Measurements from ENCODE around the gene UGGT2. TPM values are rescaled to one million over a fixed set of nuclear protein-coding genes. Genes with fewer than 3 reads are reported as not detected.

Gene UGGT2
- total RNA-seq, 2 donors from 2014 or later, result 37.2 to 40.9 TPM

GRCh38 chr13:96093296-96094006 is 40.2 kb upstream of the UGGT2 start:
- H3K4me1 Mint-ChIP-seq, result peaks cover 6% of the 10 kb centered on the region
- Histone ChIP-seq H3K9me3 (ENCODE audit: control insufficient read depth, low read length) (no peaks in the 10 kb centered on the region), H3K9ac (ENCODE audit: extremely low read depth, low read length, poor library complexity, severe bottlenecking) (no peak overlapping the region), H3K4me3 (ENCODE audit: low read length) (no peak overlapping the region), H3K27ac (ENCODE audit: low read depth, low read length) (no peak overlapping the region), H3K27me3 (ENCODE audit: control insufficient read depth, insufficient read depth, low read length, poor library complexity, severe bottlenecking) (peaks cover 67% of the 10 kb centered on the region), H3K4me1 (ENCODE audit: control insufficient read depth, insufficient read depth, low read length) (peaks cover 6% of the 10 kb centered on the region), H3K36me3 (ENCODE audit: control insufficient read depth, insufficient read depth, low read length) (no peaks in the 10 kb centered on the region)
- no peak overlapping the region for H3K27ac Mint-ChIP-seq
- peaks cover 69% of the 10 kb centered on the region for H3K27me3 Mint-ChIP-seq (ENCODE audit: insufficient read depth)
- no peaks in the 10 kb centered on the region for H3K36me3 Mint-ChIP-seq (ENCODE audit: low read depth)
- no peak for DNase-seq
- TF ChIP-seq, protein P1, sequence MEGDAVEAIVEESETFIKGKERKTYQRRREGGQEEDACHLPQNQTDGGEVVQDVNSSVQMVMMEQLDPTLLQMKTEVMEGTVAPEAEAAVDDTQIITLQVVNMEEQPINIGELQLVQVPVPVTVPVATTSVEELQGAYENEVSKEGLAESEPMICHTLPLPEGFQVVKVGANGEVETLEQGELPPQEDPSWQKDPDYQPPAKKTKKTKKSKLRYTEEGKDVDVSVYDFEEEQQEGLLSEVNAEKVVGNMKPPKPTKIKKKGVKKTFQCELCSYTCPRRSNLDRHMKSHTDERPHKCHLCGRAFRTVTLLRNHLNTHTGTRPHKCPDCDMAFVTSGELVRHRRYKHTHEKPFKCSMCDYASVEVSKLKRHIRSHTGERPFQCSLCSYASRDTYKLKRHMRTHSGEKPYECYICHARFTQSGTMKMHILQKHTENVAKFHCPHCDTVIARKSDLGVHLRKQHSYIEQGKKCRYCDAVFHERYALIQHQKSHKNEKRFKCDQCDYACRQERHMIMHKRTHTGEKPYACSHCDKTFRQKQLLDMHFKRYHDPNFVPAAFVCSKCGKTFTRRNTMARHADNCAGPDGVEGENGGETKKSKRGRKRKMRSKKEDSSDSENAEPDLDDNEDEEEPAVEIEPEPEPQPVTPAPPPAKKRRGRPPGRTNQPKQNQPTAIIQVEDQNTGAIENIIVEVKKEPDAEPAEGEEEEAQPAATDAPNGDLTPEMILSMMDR (conservative IDR thresholded peaks at IDR 0.05), result no peak
- H3K4me3 Mint-ChIP-seq, result no peak overlapping the region
- no peaks in the 10 kb centered on the region for H3K9me3 Mint-ChIP-seq

- Mint-ChIP-seq H3K36me3 (ENCODE audit: low read depth) (no peaks in the 10 kb centered on the region), H3K27ac (no peak overlapping the region), H3K9me3 (no peaks in the 10 kb centered on the region), H3K27me3 (ENCODE audit: insufficient read depth) (peaks cover 77% of the 10 kb centered on the region), H3K4me3 (peak overlapping the region; percentile 64), H3K4me1 (peaks cover 16% of the 10 kb centered on the region)
- Histone ChIP-seq H3K36me3 (ENCODE audit: control insufficient read depth, insufficient read depth, low read length) (no peaks in the 10 kb centered on the region), H3K4me1 (ENCODE audit: control insufficient read depth, insufficient read depth, low read length) (peaks cover 8% of the 10 kb centered on the region), H3K27ac (ENCODE audit: low read depth, low read length) (no peak overlapping the region), H3K4me3 (ENCODE audit: low read length) (peak overlapping the region; percentile 70), H3K9me3 (ENCODE audit: control insufficient read depth, low read length) (no peaks in the 10 kb centered on the region), H3K9ac (ENCODE audit: extremely low read depth, low read length, poor library complexity, severe bottlenecking) (no peak overlapping the region), H3K27me3 (ENCODE audit: control insufficient read depth, insufficient read depth, low read length, poor library complexity, severe bottlenecking) (peaks cover 78% of the 10 kb centered on the region)
- TF ChIP-seq, protein P1 (conservative IDR thresholded peaks at IDR 0.05), result no peak
- WGBS, 2 experiments (ENCODE audit: insufficient coverage in 1 of 2, insufficient read length in 1 of 2), result 0 to 1% methylated on average over 24 to 57 of the region's 57 CpGs
- DNase-seq, result peak; percentile 80
Measured at GRCh38 chr13:96091164-96092117, 38.2 kb upstream of the UGGT2 start.

DNA sequence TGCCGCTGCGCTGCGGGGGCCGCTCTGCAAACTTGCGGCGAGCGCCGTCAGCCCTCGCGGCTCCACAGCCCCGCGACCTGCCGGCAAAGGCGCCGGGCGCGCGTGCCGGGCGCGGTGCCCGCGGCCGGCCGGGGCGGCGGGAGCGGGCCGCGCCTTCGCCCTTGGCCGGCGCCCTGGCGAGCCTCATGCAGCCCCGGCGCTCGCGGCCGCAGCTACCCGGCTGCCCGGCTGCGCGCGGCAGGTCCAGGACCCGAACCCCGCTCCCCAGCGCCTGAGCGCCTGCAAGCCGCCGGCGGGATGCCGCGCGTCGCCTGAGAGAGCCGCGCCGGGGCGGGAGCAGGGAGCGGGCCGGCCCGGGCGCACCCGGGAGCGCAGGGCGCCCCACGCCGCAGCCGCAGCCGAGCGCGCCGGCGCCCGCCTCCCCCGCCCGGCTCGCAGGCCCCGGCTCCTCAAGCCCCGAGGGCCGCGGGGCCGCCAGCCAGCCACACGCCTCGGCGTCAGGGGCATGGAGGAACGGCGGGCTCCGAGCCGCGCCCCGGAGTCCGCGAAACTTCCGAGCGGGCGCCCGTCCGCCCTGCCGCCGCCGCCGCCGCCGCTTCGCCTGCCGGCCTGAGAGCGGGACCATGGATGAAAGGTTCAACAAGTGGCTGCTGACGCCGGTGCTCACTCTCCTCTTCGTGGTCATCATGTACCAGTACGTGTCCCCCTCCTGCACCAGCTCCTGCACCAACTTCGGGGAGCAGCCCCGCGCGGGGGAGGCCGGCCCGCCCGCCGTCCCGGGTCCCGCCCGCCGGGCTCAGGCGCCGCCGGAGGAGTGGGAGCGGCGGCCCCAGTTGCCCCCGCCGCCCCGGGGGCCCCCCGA is 37.3 kb upstream of the UGGT2 start:
- Mint-ChIP-seq H3K27ac (no peak overlapping the region), H3K36me3 (ENCODE audit: low read depth) (no peaks in the 10 kb centered on the region), H3K4me3 (peak overlapping the region; percentile 64), H3K4me1 (peaks cover 20% of the 10 kb centered on the region), H3K27me3 (ENCODE audit: insufficient read depth) (peaks cover 71% of the 10 kb centered on the region), H3K9me3 (no peaks in the 10 kb centered on the region)
- H3K27ac ChIP-seq (ENCODE audit: low read depth, low read length), result no peak overlapping the region
- H3K9ac ChIP-seq (ENCODE audit: extremely low read depth, low read length, poor library complexity, severe bottlenecking), result no peak overlapping the region
- TF ChIP-seq, protein P1 (conservative IDR thresholded peaks at IDR 0.05), result no peak
- peak overlapping the region; percentile 75 for H3K4me3 ChIP-seq (ENCODE audit: low read length)
- H3K27me3 ChIP-seq (ENCODE audit: control insufficient read depth, insufficient read depth, low read length, poor library complexity, severe bottlenecking), result peaks cover 74% of the 10 kb centered on the region
- 1% methylated on average over 39 to 133 of the region's 133 CpGs for WGBS, 2 experiments (ENCODE audit: insufficient coverage in 1 of 2, insufficient read length in 1 of 2)
- H3K36me3 ChIP-seq (ENCODE audit: control insufficient read depth, insufficient read depth, low read length), result no peaks in the 10 kb centered on the region
- H3K4me1 ChIP-seq (ENCODE audit: control insufficient read depth, insufficient read depth, low read length), result peaks cover 9% of the 10 kb centered on the region
- DNase-seq, result peak; percentile 78
- no peaks in the 10 kb centered on the region for H3K9me3 ChIP-seq (ENCODE audit: control insufficient read depth, low read length)

Measured in endodermal cell (in vitro differentiated cells).